Measurements from ENCODE around the gene PRAC2.

The PRAC2 gene

GRCh38 chr17:48755356-48755755 is 32.4 kb downstream of the PRAC2 start:
- FAIRE-seq = no peak

- no peak for FAIRE-seq
These were observed 33.9 kb downstream of the PRAC2 start for GRCh38 chr17:48756830-48757251.

GRCh38 chr17:48757524-48757961 is 34.6 kb downstream of the PRAC2 start:
- no peak for FAIRE-seq

GRCh38 chr17:48759288-48759687 is 36.3 kb downstream of the PRAC2 start:
- no peak for FAIRE-seq

GRCh38 chr17:48760411-48760810 is 37.4 kb downstream of the PRAC2 start:
- FAIRE-seq = no peak

- FAIRE-seq = no peak
These were observed 38.1 kb downstream of the PRAC2 start for GRCh38 chr17:48761114-48761513.

GRCh38 chr17:48767263-48767774 is 44.3 kb downstream of the PRAC2 start:
- FAIRE-seq = no peak

GRCh38 chr17:48769009-48769675 is 46.2 kb downstream of the PRAC2 start:
- no peak for FAIRE-seq

- no peak for FAIRE-seq
These were observed 48.0 kb downstream of the PRAC2 start for GRCh38 chr17:48770954-48771353.

- FAIRE-seq = no peak
These were observed 50.3 kb downstream of the PRAC2 start for GRCh38 chr17:48773245-48773644.

Measured in colon (tissue), 2 donors.